Islet of Langerhans (tissue), 1 donor: ENCODE data around the gene INHBA.

Experiments used
- FAIRE-seq: peaks from one replicate; lab custom pipeline; 2011; peaks lifted over from hg19 to GRCh38; lab: Jason Lieb, UNC

The INHBA gene

DNA sequence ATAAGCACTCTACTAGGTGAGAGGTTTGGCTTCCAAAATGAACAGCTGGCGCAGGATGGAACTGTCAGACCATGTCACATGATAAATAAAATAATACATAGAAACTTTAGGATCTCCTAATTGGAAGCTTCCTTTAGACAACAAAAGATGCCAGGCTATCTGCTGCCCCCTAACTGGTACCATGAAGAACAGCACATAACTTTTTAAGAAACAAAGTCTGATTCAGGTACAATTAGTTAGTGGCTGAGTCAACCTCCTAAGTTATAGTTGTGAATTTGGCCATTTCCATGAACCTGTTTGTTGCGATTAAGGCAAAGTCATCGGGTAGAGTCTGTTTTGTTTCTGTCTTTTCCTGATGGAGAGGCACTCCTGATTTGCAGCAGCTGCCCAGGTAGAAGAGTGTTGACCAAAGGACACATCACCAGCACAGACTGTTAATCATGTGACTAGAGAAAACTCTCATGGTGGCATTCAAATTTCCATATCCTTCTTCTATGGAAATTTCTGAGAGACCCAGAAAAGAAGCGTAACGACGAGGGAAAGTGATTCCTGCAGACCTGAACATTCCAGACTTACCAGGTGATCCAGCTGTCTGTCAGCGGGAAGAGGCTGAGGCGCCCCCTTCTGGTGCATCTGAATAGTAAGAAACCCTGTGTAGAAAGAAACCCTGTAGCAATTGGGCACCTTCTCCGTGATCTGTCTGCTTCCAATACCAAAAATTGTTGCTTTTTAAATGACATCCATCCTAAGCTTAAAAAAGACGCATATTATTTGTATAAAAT, 8.6 kb upstream of the INHBA start:
- FAIRE-seq = peak; percentile 92

GRCh38 chr7:41710838-41711237, 7.9 kb upstream of the INHBA start:
- FAIRE-seq = no peak

DNA sequence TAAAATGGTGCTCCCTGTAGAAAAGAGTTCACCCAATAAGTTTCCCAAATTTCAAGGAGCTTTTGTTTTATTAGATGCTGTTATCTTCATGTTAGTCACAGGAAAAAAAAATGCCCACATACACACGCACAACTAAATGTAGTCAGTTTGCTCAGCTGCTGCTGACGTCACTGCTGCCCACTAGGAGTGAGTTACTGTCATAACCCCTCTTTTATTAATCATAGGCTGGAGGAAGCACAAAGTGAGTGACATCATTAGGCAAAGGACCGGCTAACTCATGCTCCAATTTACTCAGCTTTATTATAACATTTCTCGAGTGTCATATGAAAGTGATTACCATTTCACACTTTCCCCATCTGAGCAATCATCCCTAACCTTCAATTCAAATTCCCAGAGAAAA, 6.7 kb upstream of the INHBA start:
- FAIRE-seq = peak; percentile 33

DNA sequence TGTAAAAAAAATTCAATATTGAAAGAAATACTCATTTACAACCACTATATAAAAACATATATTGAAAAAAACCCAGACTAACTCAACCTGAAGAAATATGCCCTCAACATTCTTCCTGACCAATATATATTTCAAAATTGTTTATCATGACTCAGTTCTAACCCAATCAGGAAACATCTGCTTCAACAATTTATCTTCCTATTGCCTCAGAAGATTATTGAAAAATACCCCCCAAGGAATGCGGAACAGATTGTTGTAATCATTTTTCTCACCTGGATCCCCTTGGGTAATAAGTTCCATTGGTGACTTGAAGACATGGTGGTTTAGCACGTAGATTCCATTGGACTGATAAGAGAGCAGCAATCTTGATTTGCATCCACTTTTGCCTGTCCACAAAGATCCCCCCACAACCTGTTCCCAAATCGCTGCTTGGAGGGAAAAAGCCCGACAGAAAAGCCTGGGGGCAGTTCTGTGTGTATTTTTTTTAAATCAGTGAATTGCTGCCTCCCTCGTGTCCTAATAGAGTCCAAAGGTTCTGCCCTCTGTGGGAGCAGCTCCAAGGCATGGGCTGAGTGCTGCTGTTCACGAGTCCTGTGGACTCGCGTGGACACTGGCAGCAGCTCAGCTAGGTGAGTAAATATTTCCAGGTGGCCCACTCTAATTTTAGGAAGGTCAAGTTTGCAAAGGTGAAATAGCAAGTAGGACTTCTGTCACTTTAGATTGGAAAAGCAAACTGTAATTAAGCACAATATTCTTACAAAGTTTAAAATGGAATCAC, 5.9 kb upstream of the INHBA start:
- no peak for FAIRE-seq

- no peak for FAIRE-seq
Measured at GRCh38 chr7:41706228-41706930, 3.5 kb upstream of the INHBA start.

GRCh38 chr7:41705109-41705901, 2.4 kb upstream of the INHBA start:
- FAIRE-seq = no peak

DNA sequence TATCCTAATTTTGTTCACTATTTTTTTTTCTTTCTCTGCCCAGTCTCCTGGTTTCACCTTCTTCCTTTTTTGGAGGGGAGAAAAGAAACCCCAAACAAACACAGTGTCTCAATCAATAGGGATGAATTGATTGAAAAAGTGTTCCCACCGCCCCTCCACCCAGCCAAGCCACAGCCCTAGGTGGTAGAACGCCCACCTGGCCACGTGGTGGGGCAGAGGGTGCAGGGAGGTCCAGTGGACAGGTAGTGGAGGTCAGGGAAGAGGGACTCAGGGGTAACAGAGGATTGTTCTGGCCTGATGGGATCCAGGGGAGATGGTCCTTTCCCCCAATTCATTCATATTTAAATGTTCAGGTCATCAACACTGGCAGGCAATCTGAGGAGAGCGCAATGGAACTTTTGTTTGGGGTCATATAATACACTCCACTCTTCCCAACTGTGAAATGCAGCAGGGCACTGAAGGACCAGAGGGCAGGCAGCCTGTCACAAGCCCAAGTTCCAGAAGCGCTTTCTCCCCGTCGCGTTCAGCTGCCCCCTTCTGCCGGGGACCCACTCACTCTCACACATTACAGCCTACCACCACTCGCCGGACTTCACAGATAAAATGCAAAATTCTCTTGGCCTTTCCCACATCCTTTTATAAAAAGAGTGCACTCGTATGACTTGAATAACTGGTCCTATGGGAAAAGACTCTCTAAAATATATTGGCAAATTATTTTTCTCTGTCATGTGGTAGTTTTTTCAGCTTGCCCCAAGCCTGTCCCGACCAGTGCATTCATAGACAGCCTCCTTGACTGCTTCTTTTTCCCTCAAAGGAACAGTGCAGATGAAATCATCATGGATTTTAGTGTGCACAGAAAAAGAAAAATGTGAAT, 1.6 kb downstream of the INHBA start:
- FAIRE-seq = no peak

DNA sequence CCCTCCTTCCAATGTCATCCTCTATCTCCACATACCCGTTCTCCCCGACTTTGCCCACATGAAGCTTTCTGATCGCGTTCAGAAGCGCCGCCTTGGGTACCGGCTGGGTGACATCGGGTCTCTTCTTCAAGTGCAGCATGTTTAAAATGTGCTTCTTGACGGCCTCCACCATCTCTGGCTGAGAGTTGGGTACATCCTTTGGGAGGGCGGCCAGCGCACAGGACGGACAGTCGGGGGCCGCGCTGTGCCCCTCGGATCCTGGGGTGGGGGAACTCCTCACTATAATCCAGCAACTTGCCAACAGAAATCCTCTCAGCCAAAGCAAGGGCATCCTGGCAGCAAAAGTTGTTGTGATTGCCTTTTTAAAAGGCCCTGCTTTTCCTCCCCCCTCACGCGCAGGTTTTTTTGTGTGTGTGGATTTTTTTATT, 2.8 kb downstream of the INHBA start:
- FAIRE-seq = no peak

DNA sequence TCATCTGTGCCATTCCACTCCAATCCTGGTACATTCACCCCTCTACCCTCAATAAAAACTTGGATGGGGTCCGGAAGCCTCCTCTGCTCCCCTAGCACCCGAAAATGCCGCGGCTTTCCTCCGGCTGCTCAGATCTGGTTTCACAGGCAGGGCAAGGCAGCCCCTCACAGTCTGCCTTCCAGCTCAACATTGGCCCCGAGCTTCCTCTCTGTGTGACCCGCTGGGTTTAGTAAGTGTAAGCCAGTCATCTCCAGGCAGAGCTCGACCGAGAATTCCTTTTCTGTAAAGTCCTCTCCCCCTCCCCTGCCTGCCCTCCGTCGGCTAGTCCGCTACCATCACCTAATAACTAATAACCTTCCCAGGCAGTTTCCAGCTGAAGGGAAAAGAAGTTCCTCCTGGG, 3.4 kb downstream of the INHBA start:
- FAIRE-seq = no peak

DNA sequence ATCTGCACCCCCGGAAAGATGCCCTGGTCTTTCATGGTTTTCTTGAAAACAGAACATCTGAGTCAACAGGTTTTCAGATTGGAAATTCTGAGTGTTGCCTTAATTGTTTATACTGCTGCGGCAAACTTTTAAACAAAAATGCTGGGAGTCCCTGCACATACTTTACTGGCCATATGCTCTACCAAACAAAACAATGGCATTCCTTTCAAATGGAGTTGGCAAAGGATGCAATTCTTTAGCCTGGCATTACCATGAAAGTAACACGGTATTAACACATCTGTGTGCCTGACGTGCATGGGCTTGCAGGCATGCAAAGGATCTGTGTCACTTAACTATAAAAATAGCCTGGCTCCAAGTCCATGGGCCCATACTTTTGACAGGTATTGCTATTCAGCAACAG, 4.2 kb downstream of the INHBA start:
- FAIRE-seq = no peak

- no peak for FAIRE-seq
Measured at GRCh38 chr7:41698114-41698513, 4.8 kb downstream of the INHBA start.

GRCh38 chr7:41696323-41696916, 6.5 kb downstream of the INHBA start:
- peak; percentile 78 for FAIRE-seq

DNA sequence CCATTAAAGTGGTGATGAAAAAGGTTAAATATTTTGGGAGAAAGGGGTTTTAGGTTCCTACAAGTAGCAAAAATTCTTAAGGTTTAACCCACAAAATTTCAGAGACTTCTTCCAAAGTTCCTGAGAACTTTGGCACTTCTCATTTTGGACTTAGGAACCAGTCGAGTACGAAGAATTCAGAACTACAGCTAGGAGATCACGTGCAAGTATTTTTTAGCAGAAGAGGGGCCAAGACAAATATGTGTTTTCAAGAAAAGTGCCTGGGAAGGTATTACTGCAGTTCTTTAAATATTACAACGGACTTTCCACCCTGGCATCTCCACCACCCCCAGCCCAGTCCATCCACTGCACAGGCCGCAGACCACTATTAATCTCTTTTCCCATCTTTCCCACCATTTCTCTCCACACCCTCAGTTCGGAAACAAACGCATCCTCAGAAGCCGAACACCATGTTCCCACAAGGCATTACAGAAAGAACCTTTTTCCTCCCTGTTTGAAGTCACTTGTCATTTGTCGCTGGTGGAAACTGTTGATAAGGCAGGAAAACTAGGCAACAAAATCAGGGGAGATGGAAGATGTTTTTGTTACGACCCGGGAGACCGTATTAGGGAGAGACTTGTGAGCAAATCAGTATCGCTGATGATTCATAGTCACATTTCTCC, 7.1 kb downstream of the INHBA start:
- FAIRE-seq = no peak

DNA sequence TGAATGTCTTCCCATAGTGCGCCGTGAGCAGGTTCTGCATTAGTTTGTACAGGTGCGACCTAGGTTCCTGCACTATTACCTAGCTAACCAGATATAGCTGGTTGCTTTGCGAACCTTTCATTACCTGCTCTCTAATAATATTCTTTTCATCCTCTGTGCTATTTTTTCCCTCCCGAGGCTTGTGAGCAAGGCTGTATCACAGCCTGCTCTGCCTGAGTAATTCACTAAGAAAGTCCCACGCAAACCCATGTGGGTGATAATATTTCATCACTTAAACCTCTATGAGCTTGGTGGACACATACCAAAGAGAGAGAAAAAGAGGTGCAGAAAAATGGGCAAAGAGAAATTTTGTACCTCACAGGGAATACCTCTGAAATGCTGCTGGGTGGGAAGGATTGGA, 8.4 kb downstream of the INHBA start:
- no peak for FAIRE-seq

- peak; percentile 97 for FAIRE-seq
Measured at GRCh38 chr7:41693150-41693997, 9.5 kb downstream of the INHBA start.

- no peak for FAIRE-seq
Measured at GRCh38 chr7:41692251-41692650, 10.6 kb downstream of the INHBA start.

DNA sequence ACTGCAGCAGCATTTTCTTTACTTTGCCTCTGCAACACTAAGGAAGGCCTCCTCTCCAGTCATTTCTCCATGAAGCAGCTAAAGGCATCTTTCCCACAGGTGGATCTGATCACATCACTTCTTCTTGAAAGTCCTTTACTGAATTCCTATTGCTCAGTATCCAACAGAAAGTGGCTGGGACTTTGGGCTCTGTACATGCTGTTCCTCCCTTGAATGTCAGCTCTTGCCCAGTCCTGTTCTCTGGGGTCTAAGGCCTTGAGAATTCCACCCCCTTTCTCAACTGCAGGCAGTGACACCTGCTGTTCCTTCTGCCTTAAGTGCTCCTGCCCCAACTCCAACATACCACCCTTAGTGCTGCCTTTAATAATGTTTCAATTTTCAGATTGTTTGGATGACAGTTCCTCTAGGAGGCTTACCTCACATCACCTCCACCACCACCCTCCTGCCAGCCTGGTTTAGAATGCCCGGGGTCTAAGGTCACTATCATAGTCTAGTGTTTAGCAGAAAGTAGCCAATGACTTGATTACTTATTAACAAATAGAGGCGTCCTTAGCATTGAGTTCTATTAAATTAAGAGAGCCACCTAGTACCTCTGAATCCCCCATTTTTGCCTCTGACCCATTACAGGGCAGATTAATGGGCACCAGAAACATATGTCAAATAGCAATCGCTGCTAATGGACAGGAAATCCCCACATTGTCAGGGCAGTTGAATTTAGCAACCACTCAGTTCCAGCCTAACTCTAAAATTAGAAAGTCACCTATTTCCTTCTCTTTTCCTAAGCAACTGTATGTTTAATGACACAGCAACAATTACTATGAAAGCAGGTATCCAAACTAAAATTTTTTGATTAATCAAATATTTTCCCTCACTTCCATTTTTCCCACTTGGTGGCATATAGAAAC, 11.4 kb downstream of the INHBA start:
- FAIRE-seq = peak; percentile 84

DNA sequence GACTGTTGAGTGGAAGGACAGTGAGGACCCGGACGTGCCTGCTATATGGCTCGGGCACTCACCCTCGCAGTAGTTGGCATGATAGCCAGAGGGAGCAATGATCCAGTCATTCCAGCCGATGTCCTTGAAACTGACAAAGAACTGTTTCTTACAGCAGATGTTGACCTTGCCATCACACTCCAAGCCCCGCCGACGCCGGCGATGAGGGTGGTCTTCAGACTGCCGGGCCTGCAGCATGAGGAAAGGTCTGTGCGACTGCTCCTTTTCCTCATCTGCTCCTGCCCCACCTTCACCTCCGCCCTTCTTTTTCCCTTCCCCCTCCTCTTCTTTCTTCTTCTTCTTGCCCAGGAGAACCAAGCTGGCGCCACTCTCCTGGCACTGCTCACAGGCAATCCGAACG, 13.1 kb downstream of the INHBA start:
- FAIRE-seq = no peak
